Thyroid gland (tissue), 4 donors: ENCODE data around the gene ADAMTSL3.

Source experiments
- POLR2A ChIP-seq, 2 donors: fragments of 450-650 bp; IDR thresholded peaks; one replicate each; pipeline ENCODE4 v1.6.1; 2017; ENCODE audit warnings: antibody characterized with exemption in 2 of 2, mild to moderate bottlenecking in 2 of 2, moderate library complexity in 1 of 2
- TF ChIP-seq, protein P1 (sequence below), 6 experiments: fragments of 200-600 bp in 3 of 6; fragments of 450-650 bp in 3 of 6; sonication (generic) in 3 of 6; IDR thresholded peaks; one replicate each; pipeline ENCODE4 v1.5.1; 2016 to 2019; ENCODE audit warnings: antibody characterized with exemption in 6 of 6, mild to moderate bottlenecking in 2 of 6, inconsistent platforms in 1 of 6, moderate library complexity in 1 of 6

DNA sequence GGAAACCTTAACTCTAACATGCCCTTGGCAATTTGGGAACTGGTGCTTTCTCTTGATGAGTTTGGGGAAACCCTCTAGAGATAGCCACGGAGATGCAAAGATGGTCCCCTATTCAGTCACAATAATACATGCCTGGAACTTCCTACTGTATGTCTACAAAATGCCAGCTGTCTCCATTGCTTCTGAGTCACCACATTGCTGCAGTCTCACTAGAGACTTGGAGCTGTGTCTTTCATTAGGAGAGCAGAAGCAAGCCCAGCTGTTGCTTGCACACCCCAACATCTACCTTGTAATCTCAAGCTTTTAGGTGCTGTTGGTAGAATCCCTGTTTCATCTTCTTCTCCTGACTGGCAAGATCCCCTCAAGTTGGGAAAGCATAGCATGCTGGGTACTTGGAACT is 261.0 kb downstream of the ADAMTSL3 start:
- TF ChIP-seq, protein P1, sequence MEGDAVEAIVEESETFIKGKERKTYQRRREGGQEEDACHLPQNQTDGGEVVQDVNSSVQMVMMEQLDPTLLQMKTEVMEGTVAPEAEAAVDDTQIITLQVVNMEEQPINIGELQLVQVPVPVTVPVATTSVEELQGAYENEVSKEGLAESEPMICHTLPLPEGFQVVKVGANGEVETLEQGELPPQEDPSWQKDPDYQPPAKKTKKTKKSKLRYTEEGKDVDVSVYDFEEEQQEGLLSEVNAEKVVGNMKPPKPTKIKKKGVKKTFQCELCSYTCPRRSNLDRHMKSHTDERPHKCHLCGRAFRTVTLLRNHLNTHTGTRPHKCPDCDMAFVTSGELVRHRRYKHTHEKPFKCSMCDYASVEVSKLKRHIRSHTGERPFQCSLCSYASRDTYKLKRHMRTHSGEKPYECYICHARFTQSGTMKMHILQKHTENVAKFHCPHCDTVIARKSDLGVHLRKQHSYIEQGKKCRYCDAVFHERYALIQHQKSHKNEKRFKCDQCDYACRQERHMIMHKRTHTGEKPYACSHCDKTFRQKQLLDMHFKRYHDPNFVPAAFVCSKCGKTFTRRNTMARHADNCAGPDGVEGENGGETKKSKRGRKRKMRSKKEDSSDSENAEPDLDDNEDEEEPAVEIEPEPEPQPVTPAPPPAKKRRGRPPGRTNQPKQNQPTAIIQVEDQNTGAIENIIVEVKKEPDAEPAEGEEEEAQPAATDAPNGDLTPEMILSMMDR (IDR thresholded peaks at IDR 0.05) = no peak
- TF ChIP-seq POLR2A (IDR thresholded peaks at IDR 0.05) = no peak
